Subcutaneous abdominal adipose tissue (tissue), 5 donors: ENCODE results near the gene IFT57.

ENCODE experiments used
- H3K27ac ChIP-seq: one replicate; pipeline ENCODE4 v1.7.0; 2013; ENCODE audit warnings: low read depth, mild to moderate bottlenecking, inconsistent platforms, low read length, moderate library complexity
- H3K27me3 ChIP-seq, 5 donors: one replicate each; pipeline ENCODE4 v1.7.0; 2013; ENCODE audit warnings: low read length in 5 of 5, inconsistent platforms in 1 of 5; ENCODE audit not compliant: control insufficient read depth in 5 of 5, insufficient read depth in 4 of 5
- H3K36me3 ChIP-seq, 5 donors: one replicate each; pipeline ENCODE4 v1.7.0; 2013; ENCODE audit warnings: low read length in 5 of 5; ENCODE audit not compliant: control insufficient read depth in 5 of 5, insufficient read depth in 5 of 5
- H3K4me1 ChIP-seq, 5 donors: one replicate each; pipeline ENCODE4 v1.7.0; 2013; ENCODE audit warnings: low read length in 5 of 5, mild to moderate bottlenecking in 3 of 5, moderate library complexity in 1 of 5; ENCODE audit not compliant: control insufficient read depth in 5 of 5, insufficient read depth in 5 of 5
- H3K4me3 ChIP-seq, 5 donors: one replicate each; pipeline ENCODE4 v1.7.0; 2013; ENCODE audit warnings: low read length in 5 of 5, low read depth in 1 of 5
- H3K9ac ChIP-seq, 5 donors: one replicate each; pipeline ENCODE4 v1.7.0; 2013; ENCODE audit warnings: low read length in 5 of 5, mild to moderate bottlenecking in 4 of 5, moderate library complexity in 3 of 5
- H3K9me3 ChIP-seq, 5 donors: one replicate each; pipeline ENCODE4 v1.7.0; 2013; ENCODE audit warnings: low read length in 5 of 5; ENCODE audit not compliant: control insufficient read depth in 5 of 5
- donor health status: healthy.
- donor health status: healthy.
- donor health status: healthy.
- donor health status: healthy.
- donor health status: healthy.

IFT57 gene

GRCh38 chr3:108180194-108180593 lies 42.0 kb downstream of the IFT57 start:
- Histone ChIP-seq H3K9ac (no peak overlapping the region), H3K27ac (no peak overlapping the region), H3K36me3 (no peaks in the 10 kb centered on the region), H3K9me3 (peaks cover 0 to 4% (median 0%) of the 10 kb centered on the region in 5 donors), H3K4me1 (no peaks in the 10 kb centered on the region), H3K4me3 (no peak overlapping the region), H3K27me3 (no peaks in the 10 kb centered on the region)

GRCh38 chr3:108178676-108179075 lies 43.5 kb downstream of the IFT57 start:
- H3K4me3 ChIP-seq: no peak overlapping the region
- H3K4me1 ChIP-seq: no peaks in the 10 kb centered on the region
- H3K27me3 ChIP-seq: no peaks in the 10 kb centered on the region
- no peak overlapping the region for H3K27ac ChIP-seq
- no peaks in the 10 kb centered on the region for H3K36me3 ChIP-seq
- no peak overlapping the region for H3K9ac ChIP-seq
- H3K9me3 ChIP-seq: peaks cover 0 to 2% (median 0%) of the 10 kb centered on the region in 5 donors

- no peaks in the 10 kb centered on the region for H3K27me3 ChIP-seq
- H3K27ac ChIP-seq: no peak overlapping the region
- H3K36me3 ChIP-seq: no peaks in the 10 kb centered on the region
- H3K4me3 ChIP-seq: no peak overlapping the region
- H3K9me3 ChIP-seq: peaks cover 0 to 2% (median 0%) of the 10 kb centered on the region in 5 donors
- H3K4me1 ChIP-seq: no peaks in the 10 kb centered on the region
- H3K9ac ChIP-seq: no peak overlapping the region
Observed at GRCh38 chr3:108177536-108177935, 44.7 kb downstream of the IFT57 start.

GRCh38 chr3:108175352-108175751 lies 46.9 kb downstream of the IFT57 start:
- Histone ChIP-seq H3K9me3 (peaks cover 0 to 2% (median 0%) of the 10 kb centered on the region in 5 donors), H3K4me3 (no peak overlapping the region), H3K9ac (no peak overlapping the region), H3K4me1 (no peaks in the 10 kb centered on the region), H3K27ac (no peak overlapping the region), H3K27me3 (no peaks in the 10 kb centered on the region), H3K36me3 (no peaks in the 10 kb centered on the region)

- no peak overlapping the region for H3K9ac ChIP-seq
- H3K36me3 ChIP-seq: peaks cover 0 to 6% (median 3%) of the 10 kb centered on the region in 5 donors
- no peaks in the 10 kb centered on the region for H3K9me3 ChIP-seq
- H3K4me1 ChIP-seq: no peaks in the 10 kb centered on the region
- H3K4me3 ChIP-seq: no peak overlapping the region
- H3K27me3 ChIP-seq: no peaks in the 10 kb centered on the region
- no peak overlapping the region for H3K27ac ChIP-seq
Observed at GRCh38 chr3:108171106-108171505, 51.1 kb downstream of the IFT57 start.

GRCh38 chr3:108164391-108164790 lies 57.8 kb downstream of the IFT57 start:
- peaks cover 8 to 27% (median 11%) of the 10 kb centered on the region in 5 donors for H3K36me3 ChIP-seq
- H3K9ac ChIP-seq: no peak overlapping the region
- no peaks in the 10 kb centered on the region for H3K9me3 ChIP-seq
- H3K27ac ChIP-seq: no peak overlapping the region
- no peaks in the 10 kb centered on the region for H3K4me1 ChIP-seq
- no peaks in the 10 kb centered on the region for H3K27me3 ChIP-seq
- no peak overlapping the region for H3K4me3 ChIP-seq

GRCh38 chr3:108159865-108160264 lies 62.4 kb downstream of the IFT57 start:
- Histone ChIP-seq H3K36me3 (peaks cover 2 to 14% (median 7%) of the 10 kb centered on the region in 5 donors), H3K4me3 (no peak overlapping the region), H3K27ac (no peak overlapping the region), H3K4me1 (no peaks in the 10 kb centered on the region), H3K9ac (no peak overlapping the region), H3K9me3 (no peaks in the 10 kb centered on the region), H3K27me3 (no peaks in the 10 kb centered on the region)

GRCh38 chr3:108159105-108159504 lies 63.1 kb downstream of the IFT57 start:
- no peaks in the 10 kb centered on the region for H3K4me1 ChIP-seq
- H3K27me3 ChIP-seq: no peaks in the 10 kb centered on the region
- H3K27ac ChIP-seq: no peak overlapping the region
- no peak overlapping the region for H3K9ac ChIP-seq
- no peak overlapping the region for H3K4me3 ChIP-seq
- peaks cover 2 to 14% (median 7%) of the 10 kb centered on the region in 5 donors for H3K36me3 ChIP-seq
- no peaks in the 10 kb centered on the region for H3K9me3 ChIP-seq

- no peaks in the 10 kb centered on the region for H3K27me3 ChIP-seq
- H3K4me3 ChIP-seq: no peak overlapping the region
- H3K36me3 ChIP-seq: peaks cover 2 to 14% (median 7%) of the 10 kb centered on the region in 5 donors
- H3K4me1 ChIP-seq: no peaks in the 10 kb centered on the region
- no peak overlapping the region for H3K9ac ChIP-seq
- H3K27ac ChIP-seq: no peak overlapping the region
- no peaks in the 10 kb centered on the region for H3K9me3 ChIP-seq
Observed at GRCh38 chr3:108158251-108158650, 64.0 kb downstream of the IFT57 start.

GRCh38 chr3:108157273-108157672 lies 65.0 kb downstream of the IFT57 start:
- Histone ChIP-seq H3K9ac (no peak overlapping the region), H3K36me3 (peaks cover 2 to 8% (median 2%) of the 10 kb centered on the region in 5 donors), H3K4me3 (no peak overlapping the region), H3K27ac (no peak overlapping the region), H3K27me3 (no peaks in the 10 kb centered on the region), H3K9me3 (no peaks in the 10 kb centered on the region), H3K4me1 (no peaks in the 10 kb centered on the region)
